NB4 (cell line): ENCODE results near the gene CEP170B.
"Not testable (repeated sequence)": the region's sequence is repeated elsewhere in the genome, so short reads cannot be mapped to it uniquely, and the experiment has no call there.

Experiments
- DNase-seq: peaks from one replicate; pipeline ENCODE4 v3.0.0; 2010; ENCODE audit warnings: low read depth
- H3K4me3 ChIP-seq: one replicate; pipeline ENCODE4 v1.5.1; 2011; ENCODE audit warnings: mild to moderate bottlenecking, low read depth, low read length, moderate library complexity
- MYC ChIP-seq: IDR thresholded peaks from 2 replicates; pipeline ENCODE4 v1.6.1; 2011; ENCODE audit warnings: low read depth, low read length
- POLR2A ChIP-seq: IDR thresholded peaks from 2 replicates; pipeline ENCODE4 v1.6.1; 2011; ENCODE audit warnings: mild to moderate bottlenecking; ENCODE audit not compliant: insufficient read length; ENCODE audit errors: extremely low read depth
- TF ChIP-seq, protein P1 (sequence below): IDR thresholded peaks from 2 replicates; pipeline ENCODE4 v1.6.1; 2011; ENCODE audit warnings: low read depth, low read length
- TF ChIP-seq, protein P2 (sequence below): IDR thresholded peaks from one replicate; pipeline ENCODE4 v1.5.1; 2012; ENCODE audit warnings: low read depth, low read length

Gene CEP170B

DNA sequence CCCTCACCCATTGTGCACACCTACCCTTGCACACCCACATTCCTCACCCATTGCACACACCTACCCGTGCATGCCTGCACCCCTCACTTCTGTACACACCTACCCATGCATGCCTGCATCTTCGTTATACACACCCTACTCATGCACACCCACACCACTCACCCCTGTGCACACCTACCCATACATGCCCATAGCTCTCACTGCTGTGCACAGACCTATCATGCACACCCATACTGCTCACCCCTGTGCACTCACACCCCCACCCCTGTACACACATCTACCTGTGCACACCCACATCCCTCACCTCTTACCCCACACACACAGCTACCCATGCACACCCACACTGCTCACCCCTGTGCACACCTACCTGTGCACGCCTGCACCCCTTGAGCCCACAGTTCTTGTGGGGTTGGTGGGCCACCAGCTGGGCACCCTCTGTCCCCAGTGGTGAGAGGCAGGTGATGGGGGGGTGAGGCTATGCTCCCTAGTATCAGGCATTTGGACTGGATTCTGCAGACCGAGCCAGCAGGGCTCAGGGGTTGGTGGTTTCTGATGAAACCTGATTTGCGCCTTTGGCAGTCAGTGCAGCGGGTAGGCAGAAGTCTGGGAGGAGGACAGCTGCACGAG lies 15.6 kb downstream of the CEP170B start:
- TF ChIP-seq, protein P1, sequence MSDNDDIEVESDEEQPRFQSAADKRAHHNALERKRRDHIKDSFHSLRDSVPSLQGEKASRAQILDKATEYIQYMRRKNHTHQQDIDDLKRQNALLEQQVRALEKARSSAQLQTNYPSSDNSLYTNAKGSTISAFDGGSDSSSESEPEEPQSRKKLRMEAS: no peak
- TF ChIP-seq, protein P2, sequence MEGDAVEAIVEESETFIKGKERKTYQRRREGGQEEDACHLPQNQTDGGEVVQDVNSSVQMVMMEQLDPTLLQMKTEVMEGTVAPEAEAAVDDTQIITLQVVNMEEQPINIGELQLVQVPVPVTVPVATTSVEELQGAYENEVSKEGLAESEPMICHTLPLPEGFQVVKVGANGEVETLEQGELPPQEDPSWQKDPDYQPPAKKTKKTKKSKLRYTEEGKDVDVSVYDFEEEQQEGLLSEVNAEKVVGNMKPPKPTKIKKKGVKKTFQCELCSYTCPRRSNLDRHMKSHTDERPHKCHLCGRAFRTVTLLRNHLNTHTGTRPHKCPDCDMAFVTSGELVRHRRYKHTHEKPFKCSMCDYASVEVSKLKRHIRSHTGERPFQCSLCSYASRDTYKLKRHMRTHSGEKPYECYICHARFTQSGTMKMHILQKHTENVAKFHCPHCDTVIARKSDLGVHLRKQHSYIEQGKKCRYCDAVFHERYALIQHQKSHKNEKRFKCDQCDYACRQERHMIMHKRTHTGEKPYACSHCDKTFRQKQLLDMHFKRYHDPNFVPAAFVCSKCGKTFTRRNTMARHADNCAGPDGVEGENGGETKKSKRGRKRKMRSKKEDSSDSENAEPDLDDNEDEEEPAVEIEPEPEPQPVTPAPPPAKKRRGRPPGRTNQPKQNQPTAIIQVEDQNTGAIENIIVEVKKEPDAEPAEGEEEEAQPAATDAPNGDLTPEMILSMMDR: no peak
- TF ChIP-seq MYC: no peak
- no peak for TF ChIP-seq POLR2A
- no peak overlapping the region for H3K4me3 ChIP-seq
- no peak for DNase-seq

DNA sequence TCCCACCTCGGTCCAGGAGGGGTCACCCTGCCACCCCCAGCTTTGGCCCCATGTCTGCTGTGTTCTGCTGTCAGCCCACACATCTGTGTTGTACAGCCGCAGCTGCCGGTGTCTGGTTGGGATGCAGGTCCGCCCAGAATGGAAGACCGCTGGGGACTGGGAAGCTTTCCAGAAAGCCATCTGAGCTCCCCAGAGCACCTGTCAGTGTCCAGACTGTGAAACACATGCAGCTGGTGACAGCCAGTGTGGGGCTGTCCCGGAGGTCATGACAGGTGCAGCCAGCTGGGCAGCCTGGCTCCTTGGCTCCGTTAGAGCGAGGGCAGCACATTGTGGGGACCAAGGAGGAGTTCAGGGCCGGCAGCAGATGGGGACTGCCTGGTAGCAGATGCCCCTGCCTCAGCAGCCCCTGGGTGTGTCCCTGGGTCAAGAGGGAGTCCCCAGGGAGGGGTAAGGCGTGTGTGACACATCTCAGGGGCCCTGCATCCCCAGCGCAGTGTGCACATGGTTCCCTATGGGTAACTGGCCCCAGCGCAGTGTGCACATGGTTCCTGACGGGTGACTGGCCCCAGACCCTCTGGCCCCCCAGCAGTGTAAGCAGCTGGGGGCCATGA lies 16.4 kb downstream of the CEP170B start:
- TF ChIP-seq POLR2A: no peak
- no peak for TF ChIP-seq MYC
- TF ChIP-seq, protein P2: no peak
- TF ChIP-seq, protein P1: no peak
- H3K4me3 ChIP-seq: no peak overlapping the region
- DNase-seq: peak; percentile 34

DNA sequence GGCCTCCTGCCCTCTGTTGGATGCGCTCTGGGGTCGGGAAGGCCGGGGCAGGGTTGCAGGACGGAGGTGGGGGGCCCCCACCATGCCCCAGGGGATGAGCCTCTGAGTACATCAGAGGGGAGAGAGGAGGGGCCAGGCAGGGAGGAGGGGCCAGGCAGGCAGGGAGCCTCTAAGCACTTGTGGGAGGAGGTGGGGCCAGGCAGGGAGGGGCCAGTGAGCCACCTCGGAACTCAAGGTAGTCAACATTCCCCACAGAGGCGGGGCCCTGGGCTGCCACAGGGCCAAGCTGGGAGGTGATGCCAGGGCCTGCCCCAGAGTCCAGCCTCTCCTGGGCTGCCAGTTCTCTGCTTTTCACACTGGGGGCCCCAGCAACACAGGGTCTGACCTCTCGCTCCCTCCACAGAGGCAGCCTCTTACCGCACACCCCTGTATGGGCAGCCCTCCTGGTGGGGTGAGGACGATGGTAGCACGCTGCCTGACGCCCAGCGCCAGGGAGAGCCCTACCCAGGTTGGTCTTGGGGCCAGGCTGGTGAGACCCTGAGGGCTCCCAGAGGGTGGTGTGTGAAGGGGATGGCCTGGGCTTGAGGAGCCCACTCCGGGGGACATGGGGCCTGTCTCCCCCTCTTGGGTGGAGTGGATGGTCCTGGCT lies 17.4 kb downstream of the CEP170B start:
- TF ChIP-seq, protein P2: no peak
- TF ChIP-seq, protein P1: no peak
- TF ChIP-seq MYC: no peak
- no peak for TF ChIP-seq POLR2A
- peak; percentile 67 for DNase-seq
- no peak overlapping the region for H3K4me3 ChIP-seq

DNA sequence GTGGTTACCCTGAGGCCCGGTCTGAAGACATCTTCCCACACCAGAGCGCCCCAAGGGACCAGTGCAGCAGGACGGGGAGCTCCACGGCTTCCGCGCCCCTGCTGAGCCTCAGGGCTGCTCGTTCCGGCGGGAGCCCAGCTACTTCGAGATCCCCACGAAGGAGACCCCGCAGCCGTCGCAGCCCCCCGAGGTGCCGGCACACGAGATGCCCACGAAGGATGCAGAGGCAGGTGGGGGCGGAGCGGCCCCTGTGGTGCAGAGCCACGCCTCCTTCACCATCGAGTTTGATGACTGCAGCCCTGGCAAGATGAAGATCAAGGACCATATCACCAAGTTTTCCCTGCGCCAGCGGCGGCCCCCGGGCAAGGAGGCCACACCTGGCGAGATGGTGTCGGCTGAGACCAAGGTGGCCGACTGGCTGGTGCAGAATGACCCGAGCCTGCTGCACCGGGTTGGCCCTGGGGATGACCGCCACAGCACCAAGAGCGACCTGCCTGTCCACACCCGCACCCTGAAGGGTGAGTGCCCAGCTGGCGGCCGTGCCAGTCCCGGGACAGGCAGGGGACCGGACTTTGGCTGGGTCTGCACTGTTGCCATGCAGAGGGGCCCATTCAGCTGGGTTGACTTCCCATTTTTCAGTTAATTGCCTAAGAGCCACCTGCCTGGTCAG lies 18.1 kb downstream of the CEP170B start:
- TF ChIP-seq, protein P1: no peak
- TF ChIP-seq MYC (no peak), POLR2A (no peak)
- TF ChIP-seq, protein P2: no peak
- no peak overlapping the region for H3K4me3 ChIP-seq
- peak; percentile 46 for DNase-seq

DNA sequence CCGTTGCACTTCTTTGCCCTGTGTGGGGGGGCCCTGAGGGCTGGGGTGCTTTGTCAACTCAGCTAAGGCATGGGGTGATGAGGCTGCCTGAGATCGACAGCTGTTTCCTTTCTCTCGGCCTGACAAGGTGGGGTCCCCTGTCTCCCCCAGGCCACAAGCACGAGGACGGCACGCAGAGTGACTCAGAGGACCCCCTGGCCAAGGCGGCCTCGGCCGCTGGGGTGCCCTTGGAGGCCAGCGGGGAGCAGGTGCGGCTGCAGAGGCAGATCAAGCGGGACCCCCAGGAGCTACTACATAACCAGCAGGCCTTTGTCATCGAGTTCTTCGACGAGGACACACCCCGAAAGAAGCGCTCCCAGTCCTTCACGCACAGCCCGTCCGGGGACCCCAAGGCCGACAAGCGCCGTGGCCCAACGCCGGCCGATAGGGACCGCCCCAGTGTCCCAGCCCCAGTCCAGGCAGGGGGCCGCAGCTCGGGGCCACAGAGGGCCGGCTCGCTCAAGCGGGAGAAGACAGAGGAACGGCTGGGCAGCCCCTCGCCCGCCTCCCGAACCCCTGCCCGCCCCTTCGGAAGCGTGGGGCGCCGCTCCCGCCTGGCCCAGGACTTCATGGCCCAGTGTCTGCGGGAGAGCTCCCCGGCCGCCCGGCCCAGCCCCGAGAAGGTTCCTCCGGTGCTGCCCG lies 18.8 kb downstream of the CEP170B start:
- no peak for DNase-seq
- no peak for TF ChIP-seq MYC
- TF ChIP-seq, protein P2: no peak
- no peak for TF ChIP-seq POLR2A
- TF ChIP-seq, protein P1: no peak
- H3K4me3 ChIP-seq: no peak overlapping the region

DNA sequence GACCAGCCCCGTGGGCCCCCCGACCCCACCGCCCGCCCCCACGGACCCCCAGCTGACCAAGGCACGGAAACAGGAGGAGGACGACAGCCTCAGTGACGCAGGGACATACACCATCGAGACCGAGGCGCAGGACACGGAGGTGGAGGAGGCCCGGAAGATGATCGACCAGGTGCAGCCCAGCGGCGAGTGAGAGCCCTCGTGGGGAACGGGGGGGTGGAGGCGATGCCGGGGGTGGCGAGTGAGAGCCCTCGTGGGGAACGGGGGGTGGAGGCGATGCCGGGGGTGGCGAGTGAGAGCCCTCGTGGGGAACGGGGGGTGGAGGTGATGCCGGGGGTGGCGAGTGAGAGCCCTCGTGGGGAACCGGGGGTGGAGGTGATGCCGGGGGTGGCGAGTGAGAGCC lies 19.3 kb downstream of the CEP170B start:
- not testable (repeated sequence) for H3K4me3 ChIP-seq, DNase-seq
